Transverse colon (tissue), 4 donors: ENCODE data around the gene LMO1. TPM values are rescaled to one million over a fixed set of nuclear protein-coding genes. Genes with fewer than 3 reads are reported as not detected.

Experiments used
- DNase-seq: peaks from one replicate; pipeline ENCODE4 v3.0.0-alpha.2; 2019
- H3K27ac ChIP-seq, 4 donors: fragments of 200-600 bp; sonication (generic); 2 replicates each; pipeline ENCODE4 v1.5.1; 2016 to 2018; ENCODE audit warnings: inconsistent platforms in 4 of 4
- H3K27me3 ChIP-seq: fragments of 200-600 bp; sonication (generic); 2 replicates; pipeline ENCODE4 v1.5.1; 2017; ENCODE audit warnings: inconsistent platforms
- H3K36me3 ChIP-seq, 4 donors: fragments of 200-600 bp; sonication (generic); 2 replicates each; pipeline ENCODE4 v1.5.1; 2017 to 2019; ENCODE audit warnings: inconsistent platforms in 4 of 4
- H3K4me1 ChIP-seq, 4 donors: fragments of 200-600 bp; sonication (generic); 2 replicates each; pipeline ENCODE4 v1.5.1; 2017 to 2020; ENCODE audit warnings: inconsistent platforms in 4 of 4
- H3K4me3 ChIP-seq, 4 donors: fragments of 200-600 bp; sonication (generic); 1 replicate in 1 of 4; 2 replicates in 3 of 4; pipeline versions ENCODE4 v1.5.1 to v1.6.1; 2017 to 2019; ENCODE audit warnings: inconsistent platforms in 4 of 4
- H3K9me3 ChIP-seq, 2 donors: fragments of 200-600 bp; sonication (generic); 2 replicates each; pipeline ENCODE4 v1.5.1; 2017 to 2019; ENCODE audit warnings: inconsistent platforms in 2 of 2
- EP300 ChIP-seq: sonication (generic); formaldehyde crosslinking; IDR thresholded peaks from one replicate; pipeline ENCODE4 v1.6.1; 2017; ENCODE audit warnings: antibody characterized with exemption, low read depth
- POLR2A ChIP-seq: fragments of 450-650 bp; IDR thresholded peaks from one replicate; pipeline ENCODE4 v1.6.1; 2016; ENCODE audit warnings: antibody characterized with exemption, mild to moderate bottlenecking, moderate library complexity
- POLR2AphosphoS5 ChIP-seq, 3 donors: sonication (generic); formaldehyde crosslinking; IDR thresholded peaks; one replicate each; pipeline ENCODE4 v1.6.1; 2016; ENCODE audit warnings: antibody characterized with exemption in 3 of 3
- WGBS, 2 donors: methylation state at CpG; one replicate each; pipeline ENCODE4 v1.1.5; 2018; ENCODE audit warnings: low coverage in 1 of 2; 5-methylcytosine and 5-hydroxymethylcytosine counted together
- in situ Hi-C, 4 donors: fragments of 200-750 bp; cut with MboI; loops; one replicate each; pipeline versions ENCODE4 v1.15.0 to v1.15.1; 2017; ENCODE audit warnings: low sequenced_read_pairs in 3 of 4, low pct_ligation_motif_present in 1 of 4, low pct_unique_long_range_greater_than_20kb in 1 of 4
- intact Hi-C: fragments of 100-400 bp; cut with DNase I; formaldehyde crosslinking; loops from one replicate; pipeline ENCODE4 v1.15.1; 2023; ENCODE audit warnings: low total_unique reads
- total RNA-seq, 4 donors: library from RNA; depleted of rRNA; stranded (reverse); fragments of >200 nt; gene quantifications; one replicate each; pipeline ENCODE4 v1.1.0, GENCODE V29; 2016
- TF ChIP-seq, protein P1 (sequence below), 5 experiments: fragments of 200-600 bp in 3 of 5; fragments of 450-650 bp in 2 of 5; sonication (generic) in 3 of 5; IDR thresholded peaks; 1 replicate in 2 of 5; 2 replicates in 3 of 5; pipeline ENCODE4 v1.5.1; 2016 to 2017; ENCODE audit warnings: antibody characterized with exemption in 5 of 5, inconsistent platforms in 3 of 5, mild to moderate bottlenecking in 2 of 5, moderate library complexity in 1 of 5

LMO1 gene
- total RNA-seq, 4 donors from 2014 or later, result not detected

DNA sequence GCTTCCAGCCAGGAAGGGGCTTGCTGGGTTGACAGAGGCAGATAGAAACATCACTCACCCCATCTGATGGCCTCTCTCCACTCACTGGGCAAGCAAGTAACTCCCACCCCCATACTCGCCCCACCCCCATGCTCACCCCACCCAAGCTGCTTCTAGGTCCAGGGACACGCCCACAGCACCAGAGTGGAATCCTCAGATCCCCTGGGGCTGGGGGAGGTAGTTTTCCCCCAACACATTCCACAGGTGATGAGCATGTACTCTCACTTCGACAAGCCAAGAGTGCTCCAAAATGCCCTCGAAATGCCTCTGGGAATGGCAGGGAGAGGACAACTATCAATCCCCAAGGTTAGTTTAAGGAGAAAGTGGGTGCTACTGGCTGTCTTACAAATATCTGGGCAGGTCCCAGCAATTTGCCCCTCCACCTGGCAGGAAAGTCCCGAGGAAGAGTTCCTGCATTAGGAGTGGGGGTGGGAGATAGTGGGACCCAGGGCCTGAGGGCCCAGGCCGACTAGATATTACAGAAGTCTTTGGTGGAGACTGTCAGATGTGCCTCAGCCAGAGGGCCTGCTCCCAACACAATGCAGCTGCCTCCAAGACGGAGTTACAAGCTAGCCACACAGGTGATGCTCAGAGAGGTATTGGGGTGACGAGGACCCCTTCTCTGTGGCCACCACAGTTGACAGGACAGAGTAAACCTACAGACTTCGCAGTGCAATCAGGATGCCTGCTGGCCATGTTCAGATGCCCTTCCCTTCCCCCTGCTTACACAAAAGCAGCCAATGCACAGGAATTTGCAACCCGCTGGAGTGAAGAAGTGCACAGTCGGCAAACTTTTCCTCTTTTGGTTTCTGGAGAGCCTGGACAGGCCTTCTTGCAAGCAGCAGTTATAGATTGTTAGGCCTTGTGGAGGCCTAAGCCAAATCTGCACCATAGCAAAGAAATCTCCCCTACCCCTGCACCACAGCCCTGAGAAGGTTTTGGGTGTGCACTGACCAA is 2.9 kb upstream of the LMO1 start:
- no peaks in the 10 kb centered on the region for H3K36me3 ChIP-seq
- peaks cover 97% of the 10 kb centered on the region for H3K27me3 ChIP-seq
- TF ChIP-seq, protein P1, sequence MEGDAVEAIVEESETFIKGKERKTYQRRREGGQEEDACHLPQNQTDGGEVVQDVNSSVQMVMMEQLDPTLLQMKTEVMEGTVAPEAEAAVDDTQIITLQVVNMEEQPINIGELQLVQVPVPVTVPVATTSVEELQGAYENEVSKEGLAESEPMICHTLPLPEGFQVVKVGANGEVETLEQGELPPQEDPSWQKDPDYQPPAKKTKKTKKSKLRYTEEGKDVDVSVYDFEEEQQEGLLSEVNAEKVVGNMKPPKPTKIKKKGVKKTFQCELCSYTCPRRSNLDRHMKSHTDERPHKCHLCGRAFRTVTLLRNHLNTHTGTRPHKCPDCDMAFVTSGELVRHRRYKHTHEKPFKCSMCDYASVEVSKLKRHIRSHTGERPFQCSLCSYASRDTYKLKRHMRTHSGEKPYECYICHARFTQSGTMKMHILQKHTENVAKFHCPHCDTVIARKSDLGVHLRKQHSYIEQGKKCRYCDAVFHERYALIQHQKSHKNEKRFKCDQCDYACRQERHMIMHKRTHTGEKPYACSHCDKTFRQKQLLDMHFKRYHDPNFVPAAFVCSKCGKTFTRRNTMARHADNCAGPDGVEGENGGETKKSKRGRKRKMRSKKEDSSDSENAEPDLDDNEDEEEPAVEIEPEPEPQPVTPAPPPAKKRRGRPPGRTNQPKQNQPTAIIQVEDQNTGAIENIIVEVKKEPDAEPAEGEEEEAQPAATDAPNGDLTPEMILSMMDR (IDR thresholded peaks at IDR 0.05), result no peak
- TF ChIP-seq POLR2AphosphoS5 (IDR thresholded peaks at IDR 0.05) (no peak), POLR2A (no peak), EP300 (no peak)
- no peaks in the 10 kb centered on the region for H3K9me3 ChIP-seq
- WGBS, 2 donors, result 80 to 87% methylated on average over 1 to 11 of the region's 11 CpGs
- H3K4me1 ChIP-seq, result peaks cover 6 to 33% (median 23%) of the 10 kb centered on the region in 4 donors
- intact Hi-C loops, result no loop called here
- in situ Hi-C loops, result no loop called here
- no peak for DNase-seq
- H3K27ac ChIP-seq, result no peak overlapping the region
- H3K4me3 ChIP-seq, result no peak overlapping the region

DNA sequence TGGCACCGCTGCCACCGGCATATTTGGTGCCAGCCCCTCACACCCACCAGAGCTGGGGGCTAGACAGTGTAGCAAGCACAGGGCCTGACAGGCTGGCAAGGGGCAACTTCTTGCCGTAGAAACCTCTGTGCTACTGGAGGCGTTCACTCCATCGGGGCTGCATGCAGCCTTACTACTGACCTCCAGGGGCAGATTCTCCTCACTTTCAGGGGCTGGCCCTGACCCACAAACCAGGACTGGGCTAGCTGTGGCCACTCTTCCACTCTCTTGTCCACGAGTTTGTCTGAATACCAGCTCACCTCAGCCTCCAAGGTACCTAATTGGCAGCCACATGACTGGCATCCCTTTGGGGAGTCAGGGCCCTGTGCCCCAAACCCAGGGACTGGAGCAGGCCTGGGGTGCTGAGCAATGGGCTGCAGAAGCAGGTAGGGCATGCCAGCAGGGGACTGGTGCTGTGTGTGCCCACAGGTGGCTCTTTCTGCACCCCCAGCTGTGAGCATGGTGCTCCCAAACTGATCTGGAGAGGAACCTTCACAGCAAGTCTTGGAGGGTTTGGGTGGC is 2.1 kb upstream of the LMO1 start:
- intact Hi-C loops, result no loop called here
- Histone ChIP-seq H3K36me3 (no peaks in the 10 kb centered on the region), H3K27me3 (peaks cover 97% of the 10 kb centered on the region), H3K27ac (no peak overlapping the region), H3K4me1 (peaks cover 6 to 33% (median 23%) of the 10 kb centered on the region in 4 donors), H3K4me3 (no peak overlapping the region), H3K9me3 (no peaks in the 10 kb centered on the region)
- in situ Hi-C loops, result no loop called here
- TF ChIP-seq, protein P1 (IDR thresholded peaks at IDR 0.05), result no peak
- TF ChIP-seq POLR2A (no peak), EP300 (no peak), POLR2AphosphoS5 (IDR thresholded peaks at IDR 0.05) (no peak)
- no peak for DNase-seq
- WGBS, 2 donors, result 74% methylated on average over 6 of the region's 6 CpGs; no CpG with 5 or more reads in 1 of the 2 donors

DNA sequence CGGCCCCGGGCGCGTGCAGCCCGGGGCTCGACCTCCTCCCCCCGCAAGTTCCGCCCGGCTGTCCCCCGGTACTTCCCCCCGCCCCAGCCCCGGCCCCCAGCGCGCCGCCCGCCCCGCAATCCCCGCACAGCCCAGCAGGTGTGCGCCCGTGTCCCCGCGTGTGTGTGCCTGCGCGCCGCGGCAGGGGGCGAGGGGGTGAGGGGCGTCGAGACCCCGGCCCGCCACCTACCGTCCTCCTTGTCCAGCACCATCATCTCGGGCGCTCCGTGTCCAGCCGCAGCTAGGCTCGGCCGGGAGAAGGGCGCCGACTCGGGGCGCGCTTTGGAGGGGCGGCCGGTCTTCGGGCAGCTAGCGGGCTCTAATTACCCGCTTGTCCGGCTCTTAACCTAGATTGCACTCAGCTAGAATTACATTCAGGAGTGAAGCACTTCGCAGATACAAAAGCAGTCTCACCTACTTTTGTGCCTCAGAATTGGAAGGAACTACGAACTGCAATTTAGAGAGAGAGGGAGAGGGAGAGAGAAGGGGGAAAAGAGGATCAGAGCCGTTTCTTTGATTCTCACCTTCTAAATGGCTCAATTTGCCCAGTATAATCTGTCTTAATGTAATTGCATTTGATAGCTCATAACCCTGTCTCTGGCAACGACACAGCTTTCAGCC is 439 bp downstream of the LMO1 start:
- no peak overlapping the region for H3K27ac ChIP-seq
- peak overlapping the region; percentile 22 to 46 (median 34) for H3K4me3 ChIP-seq
- intact Hi-C loops (no loop called here), in situ Hi-C loops (no loop called here)
- WGBS, 2 donors, result 1% methylated on average over 8 to 12 of the region's 53 CpGs
- no peaks in the 10 kb centered on the region for H3K9me3 ChIP-seq
- H3K4me1 ChIP-seq, result peaks cover 6 to 25% (median 22%) of the 10 kb centered on the region in 4 donors
- no peak for DNase-seq
- H3K36me3 ChIP-seq, result no peaks in the 10 kb centered on the region
- TF ChIP-seq EP300, result no peak
- TF ChIP-seq POLR2AphosphoS5 (IDR thresholded peaks at IDR 0.05), result no peak
- no peak for TF ChIP-seq POLR2A
- TF ChIP-seq, protein P1 (IDR thresholded peaks at IDR 0.05), result no peak
- H3K27me3 ChIP-seq, result peaks cover 75% of the 10 kb centered on the region
